Hepatocyte (in vitro differentiated cells): ENCODE data around the gene CEP83.

Experiments used
- CTCF ChIP-seq: fragments of 200-600 bp; sonication (generic); IDR thresholded peaks from 2 replicates; pipeline ENCODE4 v1.5.1; 2016; ENCODE audit warnings: antibody characterized with exemption, mild to moderate bottlenecking; ENCODE audit not compliant: poor library complexity
- EZH2 ChIP-seq: fragments of 200-600 bp; sonication (generic); IDR thresholded peaks from 2 replicates; pipeline ENCODE4 v1.6.1; 2016; ENCODE audit warnings: antibody characterized with exemption, mild to moderate bottlenecking, borderline replicate concordance
- EZH2phosphoT487 ChIP-seq: fragments of 200-600 bp; sonication (generic); IDR thresholded peaks from one replicate; pipeline ENCODE4 v1.6.1; 2018; ENCODE audit warnings: antibody characterized with exemption, mild to moderate bottlenecking, low read depth, moderate library complexity; ENCODE audit not compliant: unreplicated experiment, severe bottlenecking

GRCh38 chr12:94386422-94386821 is 73.2 kb downstream of the CEP83 start:
- TF ChIP-seq CTCF (no peak), EZH2phosphoT487 (no peak), EZH2 (no peak)
